ENCODE results near the gene CNNM2.

- TF ChIP-seq CTCF (IDR thresholded peaks at IDR 0.05) (no peak), POLR2A (IDR thresholded peaks at IDR 0.05) (no peak), EP300 (IDR thresholded peaks at IDR 0.05) (no peak), POLR2AphosphoS5 (IDR thresholded peaks at IDR 0.05) (no peak)
Measured at GRCh38 chr10:103021150-103021899, 103.2 kb downstream of the CNNM2 start.
